Prostate gland (tissue), 2 donors: ENCODE measurements around the gene GNA14. TPM values are rescaled to one million over a fixed set of nuclear protein-coding genes. Genes with fewer than 3 reads are reported as not detected.
"Not testable (repeated sequence)": the region's sequence is repeated elsewhere in the genome, so short reads cannot be mapped to it uniquely, and the experiment has no call there.

Experiments used
- DNase-seq: peaks from one replicate; pipeline ENCODE4 v3.0.0-alpha.2; 2019; ENCODE audit warnings: low spot score
- H3K27ac ChIP-seq, 2 donors: fragments of 200-600 bp; sonication (generic); 2 replicates each; pipeline ENCODE4 v1.5.1; 2017 to 2019
- H3K27me3 ChIP-seq: fragments of 200-600 bp; sonication (generic); replicated peaks from 2 replicates; pipeline ENCODE4 v1.5.1; 2019; ENCODE audit not compliant: insufficient read depth
- H3K36me3 ChIP-seq, 2 donors: fragments of 200-600 bp; sonication (generic); 1 replicate in 1 of 2; 2 replicates in 1 of 2; pipeline versions ENCODE4 v1.5.1 to v1.8.1; 2017 to 2019
- H3K4me1 ChIP-seq: fragments of 200-600 bp; sonication (generic); replicated peaks from 2 replicates; pipeline ENCODE4 v1.5.1; 2019
- H3K4me3 ChIP-seq, 2 donors: fragments of 200-600 bp; sonication (generic); 2 replicates each; pipeline ENCODE4 v1.5.1; 2017 to 2019
- H3K9me3 ChIP-seq: fragments of 200-600 bp; sonication (generic); 2 replicates; pipeline ENCODE4 v1.5.1; 2017
- CTCF ChIP-seq, 4 experiments: fragments of 200-600 bp in 2 of 4; fragments of 450-650 bp in 2 of 4; sonication (generic) in 2 of 4; IDR thresholded peaks; 1 replicate in 3 of 4; 2 replicates in 1 of 4; pipeline ENCODE4 v1.5.1; 2016 to 2019; ENCODE audit warnings: antibody characterized with exemption in 4 of 4, mild to moderate bottlenecking in 2 of 4, moderate library complexity in 2 of 4
- POLR2A ChIP-seq: fragments of 450-650 bp; IDR thresholded peaks from one replicate; pipeline ENCODE4 v1.6.1; 2016; ENCODE audit warnings: antibody characterized with exemption, mild to moderate bottlenecking
- POLR2AphosphoS5 ChIP-seq: sonication (generic); formaldehyde crosslinking; IDR thresholded peaks from one replicate; pipeline ENCODE4 v1.6.1; 2017; ENCODE audit warnings: antibody characterized with exemption
- WGBS: methylation state at CpG from one replicate; pipeline ENCODE4 v1.1.5; 2018; 5-methylcytosine and 5-hydroxymethylcytosine counted together
- intact Hi-C: fragments of 100-400 bp; cut with DNase I; formaldehyde crosslinking; loops from one replicate; pipeline ENCODE4 v1.14.2; 2022
- total RNA-seq, 2 donors: library from RNA; depleted of rRNA; stranded (reverse); fragments of >200 nt; gene quantifications; one replicate each; pipeline ENCODE4 v1.1.0, GENCODE V29; 2016

GNA14 gene
- total RNA-seq, 2 donors from 2014 or later, result 2.4 to 5.5 TPM

GRCh38 chr9:77586591-77586990 lies 61.5 kb downstream of the GNA14 start:
- no peak for TF ChIP-seq POLR2AphosphoS5
- TF ChIP-seq CTCF (IDR thresholded peaks at IDR 0.05), result no peak
- no peak for TF ChIP-seq POLR2A
- Histone ChIP-seq H3K9me3 (no peaks in the 10 kb centered on the region), H3K27ac (no peak overlapping the region), H3K27me3 (no peaks in the 10 kb centered on the region), H3K4me1 (no peaks in the 10 kb centered on the region), H3K36me3 (no peaks in the 10 kb centered on the region), H3K4me3 (no peak overlapping the region)
- WGBS, result 93% methylated on average over 12 of the region's 12 CpGs
- intact Hi-C loops, result no loop called here
- DNase-seq, result no peak

GRCh38 chr9:77585335-77585786 lies 62.8 kb downstream of the GNA14 start:
- WGBS, result 62% methylated on average over 2 of the region's 2 CpGs
- no peak overlapping the region for H3K4me3 ChIP-seq
- no peaks in the 10 kb centered on the region for H3K9me3 ChIP-seq
- intact Hi-C loops, result no loop called here
- H3K36me3 ChIP-seq, result no peaks in the 10 kb centered on the region
- no peak overlapping the region for H3K27ac ChIP-seq
- TF ChIP-seq POLR2A, result no peak
- TF ChIP-seq POLR2AphosphoS5, result no peak
- TF ChIP-seq CTCF (IDR thresholded peaks at IDR 0.05), result no peak
- H3K27me3 ChIP-seq, result no peaks in the 10 kb centered on the region
- DNase-seq, result no peak
- H3K4me1 ChIP-seq, result no peaks in the 10 kb centered on the region

GRCh38 chr9:77584927-77585326 lies 63.2 kb downstream of the GNA14 start:
- H3K27ac ChIP-seq, H3K4me1 ChIP-seq, H3K27me3 ChIP-seq, H3K36me3 ChIP-seq, H3K9me3 ChIP-seq, H3K4me3 ChIP-seq, intact Hi-C loops, DNase-seq: not testable (repeated sequence)
- 90% methylated on average over 4 of the region's 4 CpGs for WGBS

GRCh38 chr9:77582961-77583576 lies 65.1 kb downstream of the GNA14 start:
- H3K4me3 ChIP-seq, result no peak overlapping the region
- TF ChIP-seq CTCF (IDR thresholded peaks at IDR 0.05) (no peak), POLR2A (no peak), POLR2AphosphoS5 (no peak)
- DNase-seq, result no peak
- WGBS, result 37% methylated on average over 5 of the region's 5 CpGs
- no peaks in the 10 kb centered on the region for H3K4me1 ChIP-seq
- no peaks in the 10 kb centered on the region for H3K36me3 ChIP-seq
- H3K27ac ChIP-seq, result no peak overlapping the region
- no peaks in the 10 kb centered on the region for H3K9me3 ChIP-seq
- no peaks in the 10 kb centered on the region for H3K27me3 ChIP-seq
- intact Hi-C loops, result no loop called here

- Histone ChIP-seq H3K9me3 (no peaks in the 10 kb centered on the region), H3K36me3 (no peaks in the 10 kb centered on the region), H3K27me3 (no peaks in the 10 kb centered on the region), H3K4me1 (no peaks in the 10 kb centered on the region), H3K27ac (no peak overlapping the region), H3K4me3 (no peak overlapping the region)
- TF ChIP-seq POLR2A (no peak), POLR2AphosphoS5 (no peak), CTCF (IDR thresholded peaks at IDR 0.05) (no peak)
- intact Hi-C loops, result no loop called here
- no peak for DNase-seq
- WGBS, result 83% methylated on average over 3 of the region's 3 CpGs
Observed at GRCh38 chr9:77582525-77582924, 65.6 kb downstream of the GNA14 start.
